K562 (cell line): ENCODE measurements around the gene NPDC1. TPM values are rescaled to one million over a fixed set of nuclear protein-coding genes. Genes with fewer than 3 reads are reported as not detected.
A peak's percentile ranks its signal among the peaks of the same experiment; 100 is the strongest.

Source experiments
- ARID4B ChIP-seq: sonication (generic); formaldehyde crosslinking; IDR thresholded peaks from 2 replicates; pipeline ENCODE4 v1.8.0; 2022; ENCODE audit warnings: mild to moderate bottlenecking, missing genetic modification reagents
- BDP1 ChIP-seq: IDR thresholded peaks from 3 replicates; pipeline ENCODE4 v1.6.1; 2011; ENCODE audit not compliant: insufficient read length, insufficient read depth
- CHD7 ChIP-seq: fragments of 200-600 bp; sonication (generic); IDR thresholded peaks from one replicate; pipeline ENCODE4 v1.6.1; 2012; ENCODE audit warnings: mild to moderate bottlenecking, low read depth, low read length, inconsistent platforms
- JUNB ChIP-seq: fragments of 450-650 bp; formaldehyde crosslinking; conservative IDR thresholded peaks from 2 replicates; pipeline ENCODE4 v1.4.0; 2020; ENCODE audit warnings: mild to moderate bottlenecking
- JUND ChIP-seq, 2 experiments: IDR thresholded peaks; 2 replicates in 1 of 2; 3 replicates in 1 of 2; pipeline ENCODE4 v1.6.1; 2011; ENCODE audit warnings: borderline replicate concordance in 2 of 2, low read depth in 2 of 2, low read length in 2 of 2, improper control_type of control experiment in 1 of 2, missing biosample characterization in 1 of 2, missing genetic modification characterization in 1 of 2, missing genetic modification reagents in 1 of 2
- KLF10 ChIP-seq: fragments of 250-450 bp; sonication (Bioruptor Pico); IDR thresholded peaks from 2 replicates; pipeline ENCODE4 v1.6.1; 2021; ENCODE audit warnings: matching md5 sums
- NFE2 ChIP-seq: IDR thresholded peaks from 2 replicates; pipeline ENCODE4 v1.6.1; 2014; ENCODE audit warnings: antibody characterized with exemption, low read depth
- NR2C2 ChIP-seq, 2 experiments: fragments of 200-800 bp in 1 of 2; sonication (Bioruptor generic) in 1 of 2; sonication (generic) in 1 of 2; formaldehyde crosslinking in 1 of 2; IDR thresholded peaks; 2 replicates each; pipeline versions ENCODE4 v1.6.1 to v1.8.0; 2016 to 2022; ENCODE audit warnings: mild to moderate bottlenecking in 1 of 2, missing compliant biosample characterization in 1 of 2, missing genetic modification characterization in 1 of 2, missing genetic modification reagents in 1 of 2
- PHF8 ChIP-seq: fragments of 200-600 bp; sonication (generic); IDR thresholded peaks from 2 replicates; pipeline ENCODE4 v1.6.1; 2012; ENCODE audit warnings: mixed run types, mild to moderate bottlenecking, inconsistent platforms, low read length, moderate library complexity, borderline replicate concordance
- SOX6 ChIP-seq: fragments of 450-650 bp; IDR thresholded peaks from 2 replicates; pipeline ENCODE4 v1.6.1; 2014; ENCODE audit warnings: mild to moderate bottlenecking
- ZNF551 ChIP-seq: fragments of 250-450 bp; sonication (Bioruptor Pico); IDR thresholded peaks from 2 replicates; pipeline ENCODE4 v1.5.0; 2021; ENCODE audit warnings: mild to moderate bottlenecking, moderate library complexity
- polyA plus RNA-seq, 8 experiments: library from polyadenylated mRNA; depleted of rRNA in 4 of 8; stranded (reverse) in 5 of 8; unstranded in 3 of 8; fragments of >200 nt; fragmentation: Nextera tagmentation in 2 of 8; fragmentation: Illumina TruSeq in 1 of 8; extraction: Ambion mirVana in 2 of 8; extraction: Trizol in 1 of 8; gene quantifications; 2 replicates each; pipeline versions ENCODE4 v1.2.1 to v1.2.3, GENCODE V29; 2011 to 2014; ENCODE audit warnings: inconsistent platforms in 1 of 8, missing spikeins in 1 of 8
- total RNA-seq, 7 experiments: library from RNA; depleted of rRNA in 6 of 7; stranded (reverse); fragments of >200 nt in 6 of 7; fragmentation: Illumina TruSeq in 2 of 7; extraction: Trizol in 2 of 7; gene quantifications; 2 replicates each; pipeline versions ENCODE4 v1.2.1 to v1.2.3, GENCODE V29; 2011 to 2021; ENCODE audit warnings: low replicate concordance in 1 of 7

Gene NPDC1
- total and polyA plus RNA-seq, 9 of the 15 experiments (the other 6 are each of a cell fraction or from before 2014, with no cell fraction given): 0.06 to 2.1 (median 0.53) TPM; not detected in 3

- TF ChIP-seq CHD7: no peak
- TF ChIP-seq PHF8: no peak
- 0 out of 2 replicates have a peak, but pooled peaks have one; percentile 19 for TF ChIP-seq ARID4B
- TF ChIP-seq JUND (IDR thresholded peaks at IDR 0.05; ENCODE audit: borderline replicate concordance, low read depth, low read length): no peak
- peak; percentile 22; the same call in 1 of the 3 replicates for TF ChIP-seq JUND (tag; IDR thresholded peaks at IDR 0.05; ENCODE audit: borderline replicate concordance, low read depth, low read length)
- no peak for TF ChIP-seq JUNB (CRISPR knock-in tag)
- no peak for TF ChIP-seq ZNF551
- 0 out of 2 replicates have a peak, but pooled peaks have one; percentile 4 for TF ChIP-seq NR2C2 (CRISPR knock-in tag; IDR thresholded peaks at IDR 0.05)
- no peak for TF ChIP-seq NR2C2 (tag; IDR thresholded peaks at IDR 0.05)
- TF ChIP-seq NFE2: no peak
- peak; percentile 54; the same call in 1 of the 2 replicates for TF ChIP-seq SOX6
- TF ChIP-seq BDP1: no peak
- no peak for TF ChIP-seq KLF10 (CRISPR knock-in tag)
Measured at GRCh38 chr9:137087409-137087925, 41.5 kb upstream of the NPDC1 start (continued).
